Lower leg skin (tissue), 4 donors: ENCODE data around the gene BIK. TPM values are rescaled to one million over a fixed set of nuclear protein-coding genes. Genes with fewer than 3 reads are reported as not detected.

ENCODE experiments used
- DNase-seq, 2 donors: peaks; one replicate each; pipeline ENCODE4 v3.0.0-alpha.2; 2019; ENCODE audit warnings: low spot score in 2 of 2
- H3K4me3 ChIP-seq: fragments of 200-600 bp; sonication (generic); 2 replicates; pipeline ENCODE4 v1.5.1; 2017; ENCODE audit warnings: mild to moderate bottlenecking, low read depth; ENCODE audit not compliant: poor library complexity, severe bottlenecking
- POLR2A ChIP-seq, 2 donors: fragments of 450-650 bp; IDR thresholded peaks; one replicate each; pipeline ENCODE4 v1.6.1; 2016 to 2017; ENCODE audit warnings: antibody characterized with exemption in 2 of 2, mild to moderate bottlenecking in 1 of 2, moderate library complexity in 1 of 2
- WGBS, 2 donors: methylation state at CpG; one replicate each; pipeline ENCODE4 v1.1.5; 2018; 5-methylcytosine and 5-hydroxymethylcytosine counted together
- intact Hi-C: fragments of 100-400 bp; cut with DNase I; formaldehyde crosslinking; loops from one replicate; pipeline ENCODE4 v1.15.0; 2023; ENCODE audit warnings: low total_unique reads
- total RNA-seq, 4 donors: library from RNA; depleted of rRNA; stranded (reverse); fragments of >200 nt; gene quantifications; one replicate each; pipeline ENCODE4 v1.1.0, GENCODE V29; 2016
- TF ChIP-seq, protein P1 (sequence below), 3 donors: fragments of 450-650 bp; IDR thresholded peaks; one replicate each; pipeline ENCODE4 v1.5.1; 2016; ENCODE audit warnings: antibody characterized with exemption in 3 of 3, mild to moderate bottlenecking in 3 of 3, moderate library complexity in 2 of 3

Gene BIK
- total RNA-seq, 4 donors from 2014 or later = 2.6 to 12.6 (median 9.5) TPM

GRCh38 chr22:43173976-43174720 lies 63.6 kb downstream of the BIK start:
- H3K4me3 ChIP-seq = no peak overlapping the region
- WGBS, 2 donors = 82 to 87% methylated on average over 36 to 39 of the region's 39 CpGs
- intact Hi-C loops = no loop called here
- DNase-seq = no peak
- TF ChIP-seq POLR2A (IDR thresholded peaks at IDR 0.05) = no peak
- TF ChIP-seq, protein P1, sequence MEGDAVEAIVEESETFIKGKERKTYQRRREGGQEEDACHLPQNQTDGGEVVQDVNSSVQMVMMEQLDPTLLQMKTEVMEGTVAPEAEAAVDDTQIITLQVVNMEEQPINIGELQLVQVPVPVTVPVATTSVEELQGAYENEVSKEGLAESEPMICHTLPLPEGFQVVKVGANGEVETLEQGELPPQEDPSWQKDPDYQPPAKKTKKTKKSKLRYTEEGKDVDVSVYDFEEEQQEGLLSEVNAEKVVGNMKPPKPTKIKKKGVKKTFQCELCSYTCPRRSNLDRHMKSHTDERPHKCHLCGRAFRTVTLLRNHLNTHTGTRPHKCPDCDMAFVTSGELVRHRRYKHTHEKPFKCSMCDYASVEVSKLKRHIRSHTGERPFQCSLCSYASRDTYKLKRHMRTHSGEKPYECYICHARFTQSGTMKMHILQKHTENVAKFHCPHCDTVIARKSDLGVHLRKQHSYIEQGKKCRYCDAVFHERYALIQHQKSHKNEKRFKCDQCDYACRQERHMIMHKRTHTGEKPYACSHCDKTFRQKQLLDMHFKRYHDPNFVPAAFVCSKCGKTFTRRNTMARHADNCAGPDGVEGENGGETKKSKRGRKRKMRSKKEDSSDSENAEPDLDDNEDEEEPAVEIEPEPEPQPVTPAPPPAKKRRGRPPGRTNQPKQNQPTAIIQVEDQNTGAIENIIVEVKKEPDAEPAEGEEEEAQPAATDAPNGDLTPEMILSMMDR (IDR thresholded peaks at IDR 0.05) = no peak

DNA sequence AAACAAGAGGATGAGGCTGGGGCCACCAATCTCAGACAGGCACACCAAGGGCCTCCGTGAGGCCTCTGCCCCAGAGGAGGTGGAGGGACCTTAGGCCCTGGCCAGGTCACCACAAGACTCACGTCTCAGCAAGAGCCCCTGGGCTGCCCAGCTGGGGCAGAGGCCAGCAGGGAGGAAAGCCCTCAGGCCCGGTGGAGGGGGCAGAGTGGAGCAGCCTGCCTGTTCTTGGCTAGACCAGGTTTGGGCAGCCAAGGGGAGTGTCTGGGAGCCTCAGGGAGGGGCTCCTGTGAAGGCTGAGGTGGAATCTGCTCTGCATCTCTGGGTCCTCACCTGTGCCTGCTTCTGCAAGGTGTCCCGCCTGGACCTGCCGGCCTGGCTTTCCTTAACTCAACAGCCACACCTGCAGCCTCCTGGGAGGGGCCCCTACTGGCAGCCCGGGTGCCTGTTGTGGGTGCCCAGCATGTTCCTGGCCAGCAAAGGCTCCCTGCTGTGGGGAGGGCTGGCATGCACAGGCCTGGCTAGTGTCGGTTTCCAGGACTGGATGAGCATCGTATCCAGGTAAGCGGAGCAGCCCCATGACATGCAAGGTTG lies 64.5 kb downstream of the BIK start:
- TF ChIP-seq, protein P1 (IDR thresholded peaks at IDR 0.05) = no peak
- TF ChIP-seq POLR2A (IDR thresholded peaks at IDR 0.05) = no peak
- DNase-seq = no peak
- no peak overlapping the region for H3K4me3 ChIP-seq
- 65 to 76% methylated on average over 6 to 9 of the region's 9 CpGs for WGBS, 2 donors
- intact Hi-C loops = no loop called here

- DNase-seq = no peak
- no peak overlapping the region for H3K4me3 ChIP-seq
- WGBS, 2 donors = 75 to 83% methylated on average over 15 of the region's 15 CpGs
- intact Hi-C loops = no loop called here
- TF ChIP-seq, protein P1 (IDR thresholded peaks at IDR 0.05) = no peak
- no peak for TF ChIP-seq POLR2A (IDR thresholded peaks at IDR 0.05)
Observed at GRCh38 chr22:43176090-43176489, 65.5 kb downstream of the BIK start.

GRCh38 chr22:43177479-43177878 lies 66.9 kb downstream of the BIK start:
- intact Hi-C loops = no loop called here
- TF ChIP-seq, protein P1 (IDR thresholded peaks at IDR 0.05) = no peak
- TF ChIP-seq POLR2A (IDR thresholded peaks at IDR 0.05) = no peak
- H3K4me3 ChIP-seq = no peak overlapping the region
- DNase-seq = no peak
- WGBS, 2 donors = 84 to 88% methylated on average over 5 to 7 of the region's 7 CpGs

Other genes with a start within 250 kb of the BIK start
- 10 to 100 TPM; 46.3 to 88.8 (median 58.2) TPM for gene PACSIN2, start 95.6 kb upstream of the BIK start, total RNA-seq
- 1 to 10 TPM; 1.9 to 7.9 (median 5.4) TPM for gene TTLL1, start 21.4 kb upstream of the BIK start, total RNA-seq
- 10 to 100 TPM; 21.5 to 28.1 (median 25.5) TPM for gene MCAT, start 32.6 kb downstream of the BIK start, total RNA-seq
- 100 to 1,000 TPM; 695 to 923 (median 775) TPM for gene TSPO, start 40.8 kb downstream of the BIK start, total RNA-seq
- gene TTLL12, start 76.4 kb downstream of the BIK start, total RNA-seq = 10 to 100 TPM; 65.9 to 85.5 (median 72.8) TPM
- gene SCUBE1, start 232.6 kb downstream of the BIK start, total RNA-seq = 1 to 10 TPM in 1 of 4 donors, under 1 TPM in 3; 0.20 to 1.1 (median 0.28) TPM